Measurements from ENCODE around the gene KIF4A. TPM values are rescaled to one million over a fixed set of nuclear protein-coding genes. Genes with fewer than 3 reads are reported as not detected.

KIF4A gene
- total and polyA plus RNA-seq, 2 of the 13 experiments (the other 11 are each of a cell fraction or from before 2014, with no cell fraction given), result 9.4 to 28.2 TPM

DNA sequence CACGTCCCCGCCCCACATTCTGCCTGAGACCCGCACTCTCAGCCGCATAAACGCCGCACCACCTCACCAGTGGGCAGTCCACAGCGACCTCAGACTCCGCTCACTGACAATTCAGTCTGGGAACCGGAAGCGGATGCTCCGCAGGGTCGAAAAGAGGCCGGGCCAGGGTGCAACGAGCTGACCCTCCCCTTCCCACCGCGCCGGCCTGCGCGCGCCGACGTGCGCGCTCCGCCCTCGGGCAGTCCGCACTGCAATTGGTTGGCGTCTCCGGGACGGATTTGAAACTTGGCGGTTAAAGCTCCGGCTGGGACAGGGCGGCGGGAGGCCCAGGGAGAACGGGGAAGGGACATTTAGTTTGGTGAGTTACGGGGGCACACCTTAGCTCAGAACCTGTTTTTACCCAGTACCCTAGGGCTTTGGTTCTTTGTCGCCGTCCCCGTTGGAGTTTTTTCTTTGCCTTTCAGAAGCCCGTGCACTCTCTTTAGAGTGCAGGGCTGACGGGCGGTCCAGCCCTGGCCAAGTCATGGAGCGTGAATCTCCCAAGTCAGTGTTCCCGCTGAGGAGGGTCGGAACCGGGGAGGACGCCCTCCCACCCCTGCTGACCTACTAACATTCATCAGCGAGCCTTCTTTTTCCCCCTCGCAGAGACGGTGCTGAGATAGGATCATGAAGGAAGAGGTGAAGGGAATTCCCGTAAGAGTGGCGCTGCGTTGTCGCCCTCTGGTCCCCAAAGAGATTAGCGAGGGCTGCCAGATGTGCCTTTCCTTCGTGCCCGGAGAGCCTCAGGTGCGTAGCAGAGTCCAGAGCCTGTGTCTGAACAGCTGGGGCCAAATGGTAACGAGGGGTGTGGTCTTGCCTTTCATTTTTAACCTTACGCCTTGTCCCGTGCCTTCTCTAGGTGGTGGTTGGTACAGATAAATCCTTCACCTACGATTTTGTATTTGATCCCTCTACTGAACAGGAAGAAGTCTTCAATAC, at the start of gene KIF4A, which contains the start of gene PDZD11 (continued):
- TF ChIP-seq, protein P1, sequence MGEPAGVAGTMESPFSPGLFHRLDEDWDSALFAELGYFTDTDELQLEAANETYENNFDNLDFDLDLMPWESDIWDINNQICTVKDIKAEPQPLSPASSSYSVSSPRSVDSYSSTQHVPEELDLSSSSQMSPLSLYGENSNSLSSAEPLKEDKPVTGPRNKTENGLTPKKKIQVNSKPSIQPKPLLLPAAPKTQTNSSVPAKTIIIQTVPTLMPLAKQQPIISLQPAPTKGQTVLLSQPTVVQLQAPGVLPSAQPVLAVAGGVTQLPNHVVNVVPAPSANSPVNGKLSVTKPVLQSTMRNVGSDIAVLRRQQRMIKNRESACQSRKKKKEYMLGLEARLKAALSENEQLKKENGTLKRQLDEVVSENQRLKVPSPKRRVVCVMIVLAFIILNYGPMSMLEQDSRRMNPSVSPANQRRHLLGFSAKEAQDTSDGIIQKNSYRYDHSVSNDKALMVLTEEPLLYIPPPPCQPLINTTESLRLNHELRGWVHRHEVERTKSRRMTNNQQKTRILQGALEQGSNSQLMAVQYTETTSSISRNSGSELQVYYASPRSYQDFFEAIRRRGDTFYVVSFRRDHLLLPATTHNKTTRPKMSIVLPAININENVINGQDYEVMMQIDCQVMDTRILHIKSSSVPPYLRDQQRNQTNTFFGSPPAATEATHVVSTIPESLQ (CRISPR knock-in tag; conservative IDR thresholded peaks at IDR 0.05), result no peak
- no peak for TF ChIP-seq BRCA1 (CRISPR knock-in tag; IDR thresholded peaks at IDR 0.05)
- TF ChIP-seq, protein P2, sequence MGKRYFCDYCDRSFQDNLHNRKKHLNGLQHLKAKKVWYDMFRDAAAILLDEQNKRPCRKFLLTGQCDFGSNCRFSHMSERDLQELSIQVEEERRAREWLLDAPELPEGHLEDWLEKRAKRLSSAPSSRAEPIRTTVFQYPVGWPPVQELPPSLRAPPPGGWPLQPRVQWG (CRISPR knock-in tag; IDR thresholded peaks at IDR 0.05; ENCODE audit: borderline replicate concordance, low read depth), result no peak
- TF ChIP-seq HNRNPL (IDR thresholded peaks at IDR 0.05; ENCODE audit: low read depth, low read length), result no peak
- no peak for TF ChIP-seq U2AF2 (IDR thresholded peaks at IDR 0.05; ENCODE audit: low read depth, low read length)
- TF ChIP-seq PAWR (CRISPR knock-in tag; IDR thresholded peaks at IDR 0.05; ENCODE audit: borderline replicate concordance), result no peak
- TF ChIP-seq, protein P3, sequence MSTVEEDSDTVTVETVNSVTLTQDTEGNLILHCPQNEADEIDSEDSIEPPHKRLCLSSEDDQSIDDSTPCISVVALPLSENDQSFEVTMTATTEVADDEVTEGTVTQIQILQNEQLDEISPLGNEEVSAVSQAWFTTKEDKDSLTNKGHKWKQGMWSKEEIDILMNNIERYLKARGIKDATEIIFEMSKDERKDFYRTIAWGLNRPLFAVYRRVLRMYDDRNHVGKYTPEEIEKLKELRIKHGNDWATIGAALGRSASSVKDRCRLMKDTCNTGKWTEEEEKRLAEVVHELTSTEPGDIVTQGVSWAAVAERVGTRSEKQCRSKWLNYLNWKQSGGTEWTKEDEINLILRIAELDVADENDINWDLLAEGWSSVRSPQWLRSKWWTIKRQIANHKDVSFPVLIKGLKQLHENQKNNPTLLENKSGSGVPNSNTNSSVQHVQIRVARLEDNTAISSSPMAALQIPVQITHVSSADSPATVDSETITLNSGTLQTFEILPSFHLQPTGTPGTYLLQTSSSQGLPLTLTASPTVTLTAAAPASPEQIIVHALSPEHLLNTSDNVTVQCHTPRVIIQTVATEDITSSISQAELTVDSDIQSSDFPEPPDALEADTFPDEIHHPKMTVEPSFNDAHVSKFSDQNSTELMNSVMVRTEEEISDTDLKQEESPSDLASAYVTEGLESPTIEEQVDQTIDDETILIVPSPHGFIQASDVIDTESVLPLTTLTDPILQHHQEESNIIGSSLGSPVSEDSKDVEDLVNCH (CRISPR knock-in tag; IDR thresholded peaks at IDR 0.05), result no peak
- TF ChIP-seq MTF2 (CRISPR knock-in tag; IDR thresholded peaks at IDR 0.05; ENCODE audit: borderline replicate concordance), result no peak
- TF ChIP-seq, protein P4, sequence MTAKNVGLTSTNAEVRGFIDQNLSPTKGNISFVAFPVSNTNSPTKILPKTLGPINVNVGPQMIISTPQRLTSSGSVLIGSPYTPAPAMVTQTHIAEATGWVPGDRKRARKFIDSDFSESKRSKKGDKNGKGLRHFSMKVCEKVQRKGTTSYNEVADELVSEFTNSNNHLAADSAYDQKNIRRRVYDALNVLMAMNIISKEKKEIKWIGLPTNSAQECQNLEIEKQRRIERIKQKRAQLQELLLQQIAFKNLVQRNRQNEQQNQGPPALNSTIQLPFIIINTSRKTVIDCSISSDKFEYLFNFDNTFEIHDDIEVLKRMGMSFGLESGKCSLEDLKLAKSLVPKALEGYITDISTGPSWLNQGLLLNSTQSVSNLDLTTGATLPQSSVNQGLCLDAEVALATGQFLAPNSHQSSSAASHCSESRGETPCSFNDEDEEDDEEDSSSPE (CRISPR knock-in tag; IDR thresholded peaks at IDR 0.05), result peak; percentile 96
- TF ChIP-seq SOX6 (IDR thresholded peaks at IDR 0.05), result no peak
- no peak for TF ChIP-seq SOX6 (CRISPR knock-in tag; IDR thresholded peaks at IDR 0.05)
- TF ChIP-seq, protein P5, sequence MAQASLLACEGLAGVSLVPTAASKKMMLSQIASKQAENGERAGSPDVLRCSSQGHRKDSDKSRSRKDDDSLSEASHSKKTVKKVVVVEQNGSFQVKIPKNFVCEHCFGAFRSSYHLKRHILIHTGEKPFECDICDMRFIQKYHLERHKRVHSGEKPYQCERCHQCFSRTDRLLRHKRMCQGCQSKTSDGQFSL (CRISPR knock-in tag; IDR thresholded peaks at IDR 0.05), result no peak
- no peak for TF ChIP-seq TRIM24 (CRISPR knock-in tag; IDR thresholded peaks at IDR 0.05)
- TF ChIP-seq, protein P6, sequence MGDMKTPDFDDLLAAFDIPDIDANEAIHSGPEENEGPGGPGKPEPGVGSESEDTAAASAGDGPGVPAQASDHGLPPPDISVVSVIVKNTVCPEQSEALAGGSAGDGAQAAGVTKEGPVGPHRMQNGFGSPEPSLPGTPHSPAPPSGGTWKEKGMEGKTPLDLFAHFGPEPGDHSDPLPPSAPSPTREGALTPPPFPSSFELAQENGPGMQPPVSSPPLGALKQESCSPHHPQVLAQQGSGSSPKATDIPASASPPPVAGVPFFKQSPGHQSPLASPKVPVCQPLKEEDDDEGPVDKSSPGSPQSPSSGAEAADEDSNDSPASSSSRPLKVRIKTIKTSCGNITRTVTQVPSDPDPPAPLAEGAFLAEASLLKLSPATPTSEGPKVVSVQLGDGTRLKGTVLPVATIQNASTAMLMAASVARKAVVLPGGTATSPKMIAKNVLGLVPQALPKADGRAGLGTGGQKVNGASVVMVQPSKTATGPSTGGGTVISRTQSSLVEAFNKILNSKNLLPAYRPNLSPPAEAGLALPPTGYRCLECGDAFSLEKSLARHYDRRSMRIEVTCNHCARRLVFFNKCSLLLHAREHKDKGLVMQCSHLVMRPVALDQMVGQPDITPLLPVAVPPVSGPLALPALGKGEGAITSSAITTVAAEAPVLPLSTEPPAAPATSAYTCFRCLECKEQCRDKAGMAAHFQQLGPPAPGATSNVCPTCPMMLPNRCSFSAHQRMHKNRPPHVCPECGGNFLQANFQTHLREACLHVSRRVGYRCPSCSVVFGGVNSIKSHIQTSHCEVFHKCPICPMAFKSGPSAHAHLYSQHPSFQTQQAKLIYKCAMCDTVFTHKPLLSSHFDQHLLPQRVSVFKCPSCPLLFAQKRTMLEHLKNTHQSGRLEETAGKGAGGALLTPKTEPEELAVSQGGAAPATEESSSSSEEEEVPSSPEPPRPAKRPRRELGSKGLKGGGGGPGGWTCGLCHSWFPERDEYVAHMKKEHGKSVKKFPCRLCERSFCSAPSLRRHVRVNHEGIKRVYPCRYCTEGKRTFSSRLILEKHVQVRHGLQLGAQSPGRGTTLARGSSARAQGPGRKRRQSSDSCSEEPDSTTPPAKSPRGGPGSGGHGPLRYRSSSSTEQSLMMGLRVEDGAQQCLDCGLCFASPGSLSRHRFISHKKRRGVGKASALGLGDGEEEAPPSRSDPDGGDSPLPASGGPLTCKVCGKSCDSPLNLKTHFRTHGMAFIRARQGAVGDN (CRISPR knock-in tag; IDR thresholded peaks at IDR 0.05), result peak; percentile 68
- TF ChIP-seq, protein P7, sequence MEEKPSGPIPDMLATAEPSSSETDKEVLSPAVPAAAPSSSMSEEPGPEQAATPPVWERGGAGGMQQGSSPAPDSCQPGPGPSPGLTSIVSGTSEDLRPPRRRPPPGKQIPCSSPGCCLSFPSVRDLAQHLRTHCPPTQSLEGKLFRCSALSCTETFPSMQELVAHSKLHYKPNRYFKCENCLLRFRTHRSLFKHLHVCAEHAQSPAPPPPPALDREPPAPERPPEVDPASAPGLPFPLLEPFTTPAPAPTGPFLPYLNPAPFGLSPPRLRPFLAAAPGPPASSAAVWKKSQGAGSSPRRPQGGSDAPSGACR (CRISPR knock-in tag; IDR thresholded peaks at IDR 0.05), result no peak

Measured in HepG2 (cell line).